ENCODE measurements around the gene RNF148. TPM values are rescaled to one million over a fixed set of nuclear protein-coding genes. Genes with fewer than 3 reads are reported as not detected.
"Not testable (repeated sequence)": the region's sequence is repeated elsewhere in the genome, so short reads cannot be mapped to it uniquely, and the experiment has no call there.

The RNF148 gene
- total RNA-seq, 1 donor from 2014 or later, result 0.78 TPM

DNA sequence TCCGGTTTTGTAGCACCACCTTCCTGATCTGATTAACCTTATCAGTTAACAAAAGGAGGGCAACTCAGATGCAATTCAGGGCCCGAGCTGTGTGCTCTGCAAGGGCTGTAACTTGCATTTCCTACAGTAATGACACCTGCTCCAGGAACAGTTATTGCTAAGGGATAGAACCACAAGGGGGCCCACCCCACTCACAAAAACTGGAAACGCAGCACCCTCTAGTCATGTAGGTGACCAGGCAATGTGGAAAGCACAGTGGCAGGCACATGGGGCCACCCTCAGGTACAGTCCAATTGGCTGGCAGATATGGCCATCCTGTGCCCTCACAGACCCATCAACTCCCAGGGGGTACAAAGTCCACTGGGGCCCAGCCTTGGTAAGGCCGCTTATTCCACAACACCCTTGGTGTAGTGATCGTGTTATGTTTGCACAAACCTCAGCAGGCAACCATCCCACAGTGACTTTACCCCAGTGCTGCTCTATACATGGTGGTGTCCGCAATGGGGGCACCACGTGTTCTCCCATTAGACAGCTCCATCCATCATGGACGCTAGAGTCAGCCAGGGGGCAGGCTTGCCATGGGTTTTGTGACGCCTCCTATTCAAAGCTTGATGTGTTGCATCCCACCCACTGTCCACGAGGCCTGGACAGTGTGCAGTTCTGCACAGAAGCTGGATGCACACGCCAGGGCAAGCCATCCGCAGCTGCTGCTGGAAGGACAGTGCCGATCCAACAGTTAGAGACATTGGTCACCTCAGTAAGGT, 13.2 kb downstream of the RNF148 start:
- DNase-seq, result no peak

DNA sequence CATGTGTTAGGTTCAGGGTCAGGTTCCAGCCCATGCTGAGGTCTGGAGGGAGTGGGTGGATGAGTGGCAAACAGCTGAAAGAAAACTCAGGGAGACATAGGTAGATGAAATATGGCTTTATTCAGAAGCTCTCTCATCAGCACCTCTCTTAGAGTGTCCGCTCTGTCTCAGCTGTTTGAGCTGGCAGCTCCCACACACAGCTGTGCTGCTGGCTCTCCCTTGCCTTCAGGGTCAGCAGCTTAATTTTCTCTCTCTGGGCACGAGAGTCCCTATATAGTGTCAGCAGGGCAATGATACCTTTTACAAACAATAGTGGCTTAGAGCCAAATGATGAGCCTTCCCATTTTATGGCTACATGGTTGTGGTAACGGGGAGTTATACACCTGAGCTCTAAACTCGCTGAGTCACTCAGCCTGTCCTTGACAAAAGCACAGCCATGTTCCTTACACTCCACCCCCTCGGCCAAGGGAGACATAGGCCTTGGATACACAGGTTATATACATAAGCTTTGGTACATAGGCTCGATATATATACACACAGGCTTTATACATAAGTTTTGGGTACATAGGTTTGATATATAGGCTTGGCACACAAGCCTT, 14.2 kb downstream of the RNF148 start:
- no peak for DNase-seq

DNA sequence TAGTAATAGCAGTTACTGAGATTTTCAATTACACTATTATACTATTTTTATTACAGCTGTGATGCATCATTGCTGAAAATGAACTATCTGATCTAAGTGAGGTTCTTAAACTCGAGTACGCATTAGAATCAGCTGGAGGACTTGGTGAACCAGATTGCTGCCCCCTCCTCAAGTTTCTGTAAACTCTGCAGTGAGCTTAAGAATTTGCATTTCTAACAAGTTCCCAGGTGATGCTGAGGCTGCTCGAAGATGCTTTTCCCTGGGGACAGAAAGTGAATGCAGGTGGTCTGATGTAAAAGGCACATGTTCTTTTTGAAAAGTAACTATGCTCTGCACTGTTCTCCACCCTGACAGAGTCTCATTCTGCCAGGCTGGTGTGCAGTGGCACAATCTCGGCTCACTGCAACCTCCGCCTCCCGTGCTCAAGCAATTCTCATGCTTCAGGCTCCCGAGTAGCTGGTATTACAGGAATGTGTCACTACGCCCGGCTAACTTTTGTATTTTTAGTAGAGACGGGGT, 16.3 kb downstream of the RNF148 start:
- DNase-seq, result no peak

DNA sequence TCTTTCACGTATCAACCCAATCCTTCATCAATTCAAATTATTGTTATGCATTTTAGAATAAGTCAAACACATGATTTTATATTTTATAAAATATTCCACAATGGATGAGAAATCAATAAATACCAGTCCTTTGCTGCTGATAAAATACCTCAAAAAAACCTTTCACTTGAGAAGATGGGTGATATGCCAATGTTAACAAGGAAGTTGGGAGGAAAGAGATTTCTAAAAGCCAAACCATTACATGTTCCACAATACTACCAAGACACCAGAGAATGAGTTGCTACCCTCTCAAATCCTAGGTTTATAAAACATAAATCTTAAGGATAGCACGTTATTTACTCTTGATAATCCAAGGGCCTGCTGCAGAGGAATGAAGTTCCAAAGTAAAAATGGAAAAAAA, 18.2 kb downstream of the RNF148 start:
- DNase-seq, result no peak

DNA sequence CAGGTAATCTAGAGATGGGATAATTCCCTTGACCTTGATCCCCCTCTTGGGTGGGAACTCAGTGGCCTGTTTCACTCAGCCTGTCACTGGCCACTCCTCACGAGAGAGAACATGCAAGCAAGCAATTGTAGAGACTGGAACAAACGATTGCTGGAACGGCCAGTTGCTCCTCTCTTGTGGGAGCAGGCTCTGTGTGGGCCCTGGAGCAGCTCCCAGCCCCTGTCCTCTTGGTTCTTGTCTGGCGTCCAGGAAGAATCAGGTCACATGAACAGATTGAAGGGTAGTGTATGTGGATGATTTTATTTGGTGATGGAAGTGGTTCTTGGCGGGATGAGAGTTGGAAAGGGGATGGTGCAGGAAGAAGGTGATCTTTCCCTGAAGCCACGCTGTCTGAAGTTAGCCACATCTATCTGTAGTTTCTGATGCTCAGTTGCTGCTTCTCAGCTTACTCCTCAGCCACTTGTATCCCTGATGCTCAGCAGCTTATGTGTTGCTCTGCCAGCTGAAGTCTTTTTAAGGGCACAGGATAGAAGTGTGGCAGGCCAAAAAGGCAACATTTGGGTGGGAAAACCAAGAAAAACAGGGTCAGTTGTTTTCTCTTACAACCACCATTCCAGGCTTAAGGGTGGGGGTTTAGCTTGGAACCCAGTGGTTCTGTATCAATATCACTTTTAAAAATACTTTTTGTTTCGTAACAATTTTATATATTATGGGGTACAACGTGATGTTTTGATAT, 19.7 kb downstream of the RNF148 start:
- no peak for DNase-seq

DNA sequence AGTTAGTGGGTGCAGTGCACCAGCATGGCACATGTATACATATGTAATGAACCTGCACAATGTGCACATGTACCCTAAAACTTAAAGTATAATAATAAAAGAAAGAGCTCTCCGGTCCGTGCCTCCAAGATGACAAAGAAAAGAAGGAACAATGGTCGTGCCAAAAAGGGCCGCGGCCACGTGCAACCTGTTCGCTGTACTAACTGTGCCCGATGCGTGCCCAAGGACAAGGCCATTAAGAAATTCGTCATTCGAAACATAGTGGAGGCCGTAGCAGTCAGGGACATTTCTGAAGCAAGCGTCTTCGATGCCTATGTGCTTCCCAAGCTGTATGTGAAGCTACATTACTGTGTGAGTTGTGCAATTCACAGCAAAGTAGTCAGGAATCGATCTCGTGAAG, 21.5 kb downstream of the RNF148 start:
- DNase-seq, result not testable (repeated sequence)

DNA sequence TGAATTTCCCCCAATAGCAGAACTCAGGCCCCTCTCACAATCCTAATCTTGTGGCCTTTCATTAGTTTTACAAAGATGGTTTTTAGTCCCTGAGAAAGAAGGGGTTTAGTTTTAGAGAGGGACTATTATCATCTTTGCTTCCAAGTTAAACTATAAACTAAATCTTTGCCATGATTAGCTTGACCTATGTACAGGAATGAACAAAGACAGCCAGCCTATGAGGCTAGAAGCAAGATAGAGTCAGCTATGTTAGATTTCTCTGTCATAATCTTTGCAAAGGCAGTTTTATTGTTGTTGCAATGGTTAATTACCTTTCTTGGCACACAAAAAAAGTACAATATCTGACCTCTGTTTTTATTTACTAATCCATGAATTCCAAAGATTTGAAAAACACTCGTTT, 22.9 kb downstream of the RNF148 start:
- no peak for DNase-seq

DNA sequence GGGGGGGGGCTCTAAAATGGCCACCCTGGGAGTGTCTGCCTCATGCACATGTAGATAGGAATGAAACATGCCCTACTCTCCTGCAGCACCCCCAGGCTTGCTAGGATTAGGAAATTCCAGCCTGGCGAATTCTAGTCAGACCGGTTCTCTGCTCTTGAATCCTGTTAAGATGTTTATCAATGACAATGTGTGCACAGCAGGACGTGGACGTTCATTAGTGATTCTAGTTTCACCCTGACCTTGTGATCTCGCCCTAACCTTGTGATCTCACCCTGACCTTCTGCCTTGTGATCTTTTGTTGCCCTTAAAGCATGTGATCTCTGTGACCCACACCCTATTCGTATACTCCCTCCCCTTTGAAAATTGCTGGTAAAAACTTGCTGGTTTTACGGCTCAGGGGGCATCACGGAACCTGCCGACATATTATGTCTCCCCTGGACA, 23.4 kb downstream of the RNF148 start:
- DNase-seq, result not testable (repeated sequence)

DNA sequence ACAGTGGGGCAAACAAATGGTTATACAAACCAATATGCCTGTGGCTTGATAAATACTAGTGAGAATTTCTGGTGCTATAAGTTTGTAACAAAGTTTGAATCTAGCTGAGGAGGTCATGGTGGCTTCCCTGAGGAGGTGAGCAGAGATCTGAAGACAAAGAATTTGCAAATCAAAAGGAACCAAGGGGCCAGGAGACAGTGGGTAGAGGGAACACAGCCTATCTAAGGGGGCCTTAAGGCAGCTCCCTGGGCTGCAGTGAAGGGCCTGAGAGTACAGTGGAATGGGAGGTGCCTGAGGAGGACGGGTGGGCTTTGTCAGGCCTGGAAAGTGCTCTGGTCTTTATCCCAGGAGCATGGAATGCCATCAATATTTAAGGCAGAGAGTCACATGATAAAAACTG, 25.6 kb downstream of the RNF148 start:
- no peak for DNase-seq

DNA sequence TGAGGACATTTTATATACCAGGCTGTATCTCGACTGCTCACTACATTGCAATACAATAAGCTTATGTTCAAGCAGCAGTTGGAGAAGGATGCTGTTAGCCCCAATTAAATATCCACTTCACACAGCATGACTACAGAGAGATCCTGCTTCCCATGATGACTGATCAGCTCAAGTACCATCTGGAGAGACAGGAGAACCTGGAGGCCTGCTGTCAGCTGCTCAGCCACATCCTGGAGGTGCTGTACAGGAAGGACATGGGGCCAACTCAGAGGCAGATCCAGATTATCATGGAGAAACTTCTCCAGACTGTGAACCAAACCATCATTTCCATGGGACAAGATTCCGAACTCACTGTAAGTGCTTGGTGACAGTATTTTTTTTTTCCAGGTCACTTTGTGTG, 26.3 kb downstream of the RNF148 start:
- no peak for DNase-seq

DNA sequence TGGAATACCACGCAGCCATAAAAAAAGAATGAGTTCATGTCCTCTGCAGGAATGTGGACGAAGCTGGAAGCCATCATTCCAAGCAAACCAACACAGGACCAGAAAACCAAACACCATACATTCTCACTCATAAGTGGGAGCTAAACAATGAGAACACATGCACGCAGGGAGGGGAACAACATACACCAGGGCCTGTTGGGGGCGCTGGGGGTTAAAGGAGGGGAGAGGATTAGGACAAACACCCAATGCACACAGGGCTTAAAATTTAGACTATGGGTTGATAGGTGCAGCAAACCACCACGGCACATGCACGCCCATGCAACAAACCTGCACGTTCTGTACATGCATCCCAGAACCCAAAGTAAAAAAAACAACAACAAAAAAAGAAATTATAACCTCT, 27.1 kb downstream of the RNF148 start:
- DNase-seq, result no peak

DNA sequence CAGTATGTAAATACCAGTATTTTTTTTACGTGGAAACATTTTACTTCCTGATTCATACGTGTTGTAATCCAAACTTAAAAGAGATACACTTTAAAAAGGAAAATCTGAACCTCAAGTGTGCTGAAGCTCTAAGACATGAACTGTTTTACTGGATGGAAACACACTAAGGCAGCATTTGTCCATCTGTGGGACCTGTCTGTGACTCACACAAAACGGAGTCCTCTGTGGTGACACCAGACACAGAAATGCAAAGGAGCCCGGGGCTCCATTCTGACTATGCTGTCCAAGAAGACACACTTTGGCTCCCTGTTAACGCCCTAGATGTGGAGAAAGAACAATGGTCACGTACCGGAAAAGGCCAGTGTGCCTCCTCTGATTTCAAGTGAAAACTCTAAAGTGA, 27.7 kb downstream of the RNF148 start:
- no peak for DNase-seq

DNA sequence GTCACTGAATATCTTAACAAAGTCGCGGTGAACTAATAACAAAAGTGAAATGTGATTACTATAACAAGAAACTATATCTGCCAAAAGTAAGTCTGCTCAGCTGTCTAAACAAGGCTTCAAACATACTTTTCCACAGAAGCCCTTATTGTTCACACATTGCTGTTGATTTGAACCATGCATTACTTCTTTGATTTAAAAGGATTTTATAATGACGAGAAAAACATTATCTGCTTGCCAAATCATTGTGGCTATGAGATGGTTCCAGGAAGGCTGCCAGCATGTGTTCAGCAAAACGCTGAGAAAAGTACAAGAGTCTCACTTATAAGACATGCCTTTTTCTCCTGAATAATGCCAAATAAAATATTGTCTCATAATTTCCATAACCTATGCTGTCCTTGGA, 28.2 kb downstream of the RNF148 start:
- no peak for DNase-seq

DNA sequence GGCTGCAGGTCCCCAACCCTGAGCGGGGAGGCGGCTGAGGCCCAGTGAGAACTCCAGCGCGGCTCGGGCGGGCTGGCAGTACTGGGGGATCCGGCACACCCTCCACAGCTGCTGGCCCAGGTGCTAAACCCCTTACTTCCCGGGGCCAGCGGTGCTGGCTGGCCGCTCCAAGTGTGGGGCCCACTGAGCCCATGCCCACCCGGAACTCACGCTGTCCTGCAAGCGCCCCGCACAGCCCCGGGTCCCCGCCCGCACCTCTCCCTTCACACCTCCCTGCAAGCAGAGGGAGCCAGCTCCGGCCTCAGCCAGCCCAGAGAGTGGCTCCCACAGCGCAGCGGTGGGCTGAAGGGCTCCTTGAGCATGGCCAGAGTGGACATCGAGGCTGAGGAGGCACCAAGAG, 28.8 kb downstream of the RNF148 start:
- no peak for DNase-seq

DNA sequence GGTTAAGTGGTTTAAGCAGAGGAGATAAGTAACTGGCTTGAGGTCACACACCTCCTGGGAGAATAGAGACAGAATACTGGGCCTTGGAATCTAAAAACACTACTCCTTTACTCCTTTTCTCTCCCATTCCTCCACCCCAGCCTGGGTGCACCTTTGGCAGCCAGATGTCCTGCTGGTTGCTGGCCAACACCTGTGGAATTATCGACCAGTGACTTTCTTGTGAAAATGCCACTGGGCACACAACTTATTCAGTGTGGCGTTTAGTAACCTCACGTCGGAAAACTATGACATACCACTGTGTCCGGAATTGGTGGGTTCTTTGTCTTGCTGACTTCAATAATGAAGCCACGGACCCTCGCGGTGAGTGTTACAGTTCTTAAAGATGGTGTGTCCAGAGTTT, 30.2 kb downstream of the RNF148 start:
- no peak for DNase-seq

DNA sequence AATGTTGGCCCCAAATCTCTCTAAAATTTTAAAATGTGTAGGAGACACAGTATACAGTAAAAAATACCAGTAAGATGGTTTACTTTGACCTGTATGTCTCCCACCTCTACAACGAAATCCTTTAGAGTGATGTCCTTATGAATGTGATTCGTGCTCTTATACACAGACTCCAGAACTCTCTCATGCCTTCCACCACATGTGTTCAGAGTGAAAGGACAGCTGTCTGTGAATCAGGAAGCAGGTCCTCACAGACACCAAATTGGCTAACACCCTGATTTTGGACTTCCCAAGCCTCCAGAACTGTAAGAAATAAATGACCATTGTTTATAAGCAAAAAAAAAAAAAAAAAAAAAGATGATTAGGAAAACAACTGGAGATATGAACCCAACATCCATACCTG, 39.0 kb downstream of the RNF148 start:
- no peak for DNase-seq

DNA sequence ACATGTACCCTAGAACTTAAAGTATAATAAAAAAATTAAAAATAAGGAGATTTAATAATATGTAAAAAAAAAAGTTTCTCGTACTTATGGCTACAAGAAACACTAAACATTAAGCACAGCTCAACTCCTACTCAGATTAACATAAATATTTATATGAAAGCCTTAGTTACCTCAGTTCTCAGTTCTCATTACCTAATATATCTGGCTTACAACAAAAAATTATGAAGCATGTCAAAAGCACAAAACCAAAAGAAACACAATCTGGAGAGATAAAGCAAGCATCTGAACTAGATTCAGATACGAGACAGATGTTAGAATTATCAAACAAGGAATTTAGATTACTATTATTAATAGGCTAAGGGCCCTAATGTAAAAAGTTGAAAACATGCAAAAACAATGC, 43.9 kb downstream of the RNF148 start:
- no peak for DNase-seq

DNA sequence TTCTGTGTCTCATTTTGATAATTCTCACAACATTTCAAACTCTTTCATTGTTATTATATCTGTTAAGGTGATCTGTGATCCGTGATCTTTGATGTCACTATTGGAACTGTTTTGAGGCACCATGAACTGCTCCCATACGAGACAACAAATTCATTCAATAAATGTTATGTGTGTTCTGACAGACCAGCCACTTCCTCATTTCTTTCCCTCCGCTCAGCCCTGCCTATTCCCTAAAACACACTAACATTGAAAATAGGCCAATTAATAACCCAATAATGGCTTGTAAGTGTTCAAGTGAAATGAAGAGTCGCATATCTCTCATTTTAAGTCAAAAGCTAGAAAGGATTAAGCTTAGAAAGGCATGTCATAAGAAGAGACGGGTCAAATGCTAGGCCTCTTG, 49.0 kb downstream of the RNF148 start:
- no peak for DNase-seq

DNA sequence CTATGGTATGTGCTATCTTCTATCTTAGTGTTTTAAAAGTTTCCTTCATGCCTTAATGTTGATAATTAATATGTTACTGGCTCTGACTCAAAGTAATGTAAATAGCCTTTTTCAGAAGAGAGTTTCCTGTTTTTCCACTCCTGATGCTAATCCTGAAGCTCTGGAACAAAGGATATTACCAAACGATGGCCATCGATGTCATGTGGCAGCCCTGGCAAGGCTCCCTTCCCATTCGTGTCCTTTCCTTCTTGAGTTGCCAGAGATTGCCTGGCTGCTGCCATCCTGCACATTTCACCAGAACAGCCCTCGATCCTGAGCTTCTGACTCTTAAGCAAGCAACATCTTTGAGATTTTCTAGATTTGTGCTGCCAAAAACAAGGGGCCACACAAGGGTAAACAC, 49.8 kb downstream of the RNF148 start:
- DNase-seq, result no peak
